ENCODE data around the gene BBS9. TPM values are rescaled to one million over a fixed set of nuclear protein-coding genes. Genes with fewer than 3 reads are reported as not detected.
A peak's percentile ranks its signal among the peaks of the same experiment; 100 is the strongest.
"Not testable (repeated sequence)": the region's sequence is repeated elsewhere in the genome, so short reads cannot be mapped to it uniquely, and the experiment has no call there.

BBS9 gene
- total and polyA plus RNA-seq, 9 of the 15 experiments (the other 6 are each of a cell fraction or from before 2014, with no cell fraction given): 0.77 to 3.3 (median 2.4) TPM

GRCh38 chr7:33271839-33272371, 142.5 kb downstream of the BBS9 start:
- H3K4me2 ChIP-seq (ENCODE audit: insufficient read depth, low read length); ATAC-seq; DNase-seq (ENCODE audit: extremely low read depth in 1 of 4, low spot score in 3 of 4); FAIRE-seq; H3K4me1 ChIP-seq (replicated peaks in 1 of 2; ENCODE audit: control insufficient read depth in 2 of 2, insufficient read depth in 2 of 2, low read length in 2 of 2); H3K36me3 ChIP-seq (ENCODE audit: control insufficient read depth, insufficient read depth, low read length); BruUV-seq (replicated peaks); in situ Hi-C loops (cut with MboI); H3K4me3 ChIP-seq; H4K20me1 ChIP-seq (replicated peaks; ENCODE audit: control insufficient read depth, insufficient read depth, low read length); POLR2A ChIA-PET; H3K27me3 ChIP-seq (ENCODE audit: control insufficient read depth in 2 of 2, insufficient read depth in 2 of 2, low read length in 2 of 2); H3K9me1 ChIP-seq (ENCODE audit: control insufficient read depth, insufficient read depth, low read length); H3K27ac ChIP-seq (ENCODE audit: extremely low read depth, low read depth, low read length); intact Hi-C loops (cut with micrococcal nuclease); H3K79me2 ChIP-seq (ENCODE audit: control insufficient read depth, insufficient read depth, low read length); H3K9ac ChIP-seq (ENCODE audit: insufficient read depth in 1 of 2, low read depth in 2 of 2, low read length in 2 of 2); H2AFZ ChIP-seq (ENCODE audit: low read depth, low read length); CTCF ChIA-PET (ENCODE audit: low intra/inter-chr PET ratio); H3K9me3 ChIP-seq (replicated peaks; ENCODE audit: control insufficient read depth, insufficient read depth, low read depth, low read length): not testable (repeated sequence)
- TF ChIP-seq ZNF146 (CRISPR knock-in tag; IDR thresholded peaks at IDR 0.05; ENCODE audit: unreplicated experiment): peak; percentile 34
- peak; percentile 18 for TF ChIP-seq RBM25 (IDR thresholded peaks at IDR 0.05; ENCODE audit: low read depth, low read length, severe bottlenecking)
- WGBS (ENCODE audit: insufficient coverage, low coverage, missing lambda C conversion rate): 2% methylated on average over 4 of the region's 4 CpGs

GRCh38 chr7:33273356-33273755, 144.0 kb downstream of the BBS9 start:
- ChIA-PET POLR2A (no interaction called here), CTCF (ENCODE audit: low intra/inter-chr PET ratio) (no interaction called here)
- Histone ChIP-seq H3K4me3 (no peak overlapping the region), H3K36me3 (ENCODE audit: control insufficient read depth, insufficient read depth, low read length) (no peaks in the 10 kb centered on the region), H3K4me1 (replicated peaks in 1 of 2; ENCODE audit: control insufficient read depth in 2 of 2, insufficient read depth in 2 of 2, low read length in 2 of 2) (no peaks in the 10 kb centered on the region), H3K9me1 (ENCODE audit: control insufficient read depth, insufficient read depth, low read length) (no peaks in the 10 kb centered on the region), H4K20me1 (replicated peaks; ENCODE audit: control insufficient read depth, insufficient read depth, low read length) (no peaks in the 10 kb centered on the region), H3K27me3 (ENCODE audit: control insufficient read depth in 2 of 2, insufficient read depth in 2 of 2, low read length in 2 of 2) (no peaks in the 10 kb centered on the region), H3K4me2 (ENCODE audit: insufficient read depth, low read length) (no peak overlapping the region), H3K9me3 (replicated peaks; ENCODE audit: control insufficient read depth, insufficient read depth, low read depth, low read length) (no peaks in the 10 kb centered on the region), H2AFZ (ENCODE audit: low read depth, low read length) (no peak overlapping the region), H3K9ac (ENCODE audit: insufficient read depth in 1 of 2, low read depth in 2 of 2, low read length in 2 of 2) (no peak overlapping the region), H3K27ac (ENCODE audit: extremely low read depth, low read depth, low read length) (no peak overlapping the region), H3K79me2 (ENCODE audit: control insufficient read depth, insufficient read depth, low read length) (no peaks in the 10 kb centered on the region)
- in situ Hi-C loops (cut with MboI) (no loop called here), intact Hi-C loops (cut with micrococcal nuclease) (no loop called here)
- DNase-seq (ENCODE audit: extremely low read depth in 1 of 4, low spot score in 3 of 4): no peak
- BruUV-seq (replicated peaks): no TSS peak
- ATAC-seq: no peak
- TF ChIP-seq CREM (IDR thresholded peaks at IDR 0.05; ENCODE audit: low read depth) (no peak), ZNF707 (CRISPR knock-in tag; conservative IDR thresholded peaks at IDR 0.05) (no peak), PHB2 (IDR thresholded peaks at IDR 0.05; ENCODE audit: low read depth) (no peak), GTF2E2 (tag; IDR thresholded peaks at IDR 0.05) (no peak)
- no peak for FAIRE-seq
- 2% methylated on average over 2 of the region's 2 CpGs for WGBS (ENCODE audit: insufficient coverage, low coverage, missing lambda C conversion rate)

Measured in K562 (cell line).